ENCODE measurements around the gene RFPL1.

The RFPL1 gene

DNA sequence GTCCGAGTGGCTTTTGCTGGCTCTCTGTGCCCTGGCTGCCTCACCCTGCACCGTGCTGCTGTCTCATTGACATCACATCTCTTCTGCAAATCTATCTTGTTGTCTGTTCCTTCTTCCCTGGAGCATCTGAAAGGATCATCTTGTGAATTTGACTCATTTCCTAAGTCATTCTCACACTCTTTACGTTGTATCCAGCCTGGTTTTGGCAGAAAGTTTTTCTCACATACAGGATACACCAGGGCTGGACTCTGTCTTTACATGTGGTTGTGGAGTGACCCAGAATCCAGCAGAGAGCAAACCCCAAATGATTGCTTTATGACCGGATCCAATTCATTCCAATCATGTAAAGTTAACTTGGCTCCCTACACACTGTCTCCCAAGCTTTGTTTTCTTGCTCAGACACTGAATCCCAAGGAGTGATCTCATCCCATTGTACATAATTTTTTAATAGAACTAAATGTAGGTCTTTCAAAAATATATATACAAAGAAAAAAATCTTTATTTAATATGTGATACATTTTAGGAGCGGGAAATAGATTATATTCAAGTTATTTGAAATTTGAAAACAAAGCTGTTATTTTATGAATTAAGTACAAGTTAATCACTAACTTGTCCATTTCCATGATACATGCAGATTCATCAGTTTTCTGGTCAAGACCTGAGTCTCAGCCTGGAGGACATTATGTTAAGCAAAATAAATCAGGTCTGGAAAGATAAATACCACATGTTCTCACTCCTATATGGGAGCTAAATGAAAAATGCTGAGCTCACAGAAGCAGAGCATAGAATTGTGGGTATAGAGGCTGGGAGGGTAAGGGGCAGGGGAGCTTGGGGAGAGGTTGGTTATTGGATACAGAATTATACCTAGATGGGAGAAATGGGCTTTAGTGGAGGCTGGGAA is 2.9 kb upstream of the RFPL1 start:
- no peak for DNase-seq
- intact Hi-C loops (cut with DNase I) = no loop called here

DNA sequence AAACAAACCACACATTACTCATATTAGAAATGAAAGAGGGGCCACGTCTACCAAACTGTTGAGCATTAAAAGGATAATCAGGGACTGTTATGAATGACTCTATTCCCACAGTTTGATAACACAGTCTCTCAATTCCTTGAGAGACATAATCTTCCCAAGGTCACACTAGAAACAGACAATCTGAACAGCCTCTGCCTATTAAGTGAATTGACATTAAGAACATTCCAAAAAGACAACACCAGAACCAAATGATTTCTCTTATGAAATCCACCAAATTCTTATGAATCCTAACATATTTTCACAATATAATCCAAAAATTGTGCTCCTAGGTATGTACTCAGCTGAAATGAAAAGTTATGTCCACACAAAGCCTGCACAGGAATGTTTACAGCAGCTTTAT is 4.6 kb downstream of the RFPL1 start:
- no peak for DNase-seq
- intact Hi-C loops (cut with DNase I) = no loop called here

DNA sequence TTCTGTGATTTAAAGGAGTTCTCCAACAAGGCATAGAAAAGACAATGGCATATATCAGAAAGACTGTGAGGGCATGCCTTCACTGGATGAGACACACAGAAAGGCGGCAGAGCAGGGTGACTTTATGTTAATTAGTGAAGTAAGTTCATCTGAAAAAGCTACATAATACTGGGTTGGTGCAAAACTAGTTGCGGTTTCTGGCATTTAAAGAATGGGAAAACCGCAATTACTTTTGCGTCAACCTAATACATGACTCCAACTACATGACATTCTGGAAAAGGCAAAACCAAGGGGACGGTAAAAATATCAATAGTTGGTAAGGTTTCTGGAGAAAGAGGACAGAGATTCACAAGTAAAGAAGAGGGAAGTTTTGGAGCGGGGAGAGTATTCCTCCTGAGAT is 5.1 kb downstream of the RFPL1 start:
- intact Hi-C loops (cut with DNase I) = no loop called here
- no peak for DNase-seq

DNA sequence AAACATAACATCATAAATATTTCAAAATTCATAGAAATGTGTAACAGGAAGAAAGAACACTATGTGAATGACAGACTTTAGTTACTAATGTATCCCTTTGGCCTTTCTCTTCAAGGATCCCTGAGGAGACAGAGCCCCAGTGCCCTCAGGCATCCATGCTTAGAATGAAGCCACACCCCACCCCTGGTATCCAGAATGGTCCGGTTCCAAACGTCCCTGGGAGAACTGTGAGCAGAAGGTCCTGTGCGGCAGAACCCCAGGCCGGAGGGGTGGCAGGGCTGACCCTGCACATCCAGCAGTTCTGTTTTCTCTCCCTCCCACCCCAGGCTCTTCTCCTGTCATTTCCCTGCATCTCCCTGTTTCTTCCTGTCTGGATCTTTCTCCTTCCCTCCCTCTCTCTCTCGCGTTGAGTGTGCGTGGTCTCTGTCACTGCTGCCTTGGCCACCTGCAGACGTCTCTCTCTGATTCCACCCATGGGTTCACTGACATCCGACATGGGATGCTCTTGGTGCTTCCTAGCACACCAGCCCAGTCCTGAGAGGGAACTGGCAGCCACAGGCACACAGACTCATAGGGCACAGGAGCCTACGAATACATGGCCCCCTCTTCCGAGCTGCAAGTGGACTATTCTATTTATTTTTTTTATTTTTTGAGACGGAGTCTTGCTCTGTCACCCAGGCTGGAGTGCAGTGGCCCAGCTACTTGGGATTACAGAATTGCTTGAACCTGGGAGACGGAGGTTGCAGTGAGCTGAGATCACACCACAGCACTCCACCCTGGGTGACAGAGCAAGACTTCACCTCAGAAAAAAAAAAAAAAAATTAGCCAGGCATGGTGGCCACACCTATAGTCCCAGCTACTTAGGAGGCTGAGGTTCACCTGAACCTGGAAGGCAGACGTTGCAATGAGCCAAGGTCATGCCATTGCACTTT is 5.7 kb downstream of the RFPL1 start:
- intact Hi-C loops (cut with DNase I) = no loop called here
- peak in 1 of 10 donors; percentile 65 for DNase-seq

DNA sequence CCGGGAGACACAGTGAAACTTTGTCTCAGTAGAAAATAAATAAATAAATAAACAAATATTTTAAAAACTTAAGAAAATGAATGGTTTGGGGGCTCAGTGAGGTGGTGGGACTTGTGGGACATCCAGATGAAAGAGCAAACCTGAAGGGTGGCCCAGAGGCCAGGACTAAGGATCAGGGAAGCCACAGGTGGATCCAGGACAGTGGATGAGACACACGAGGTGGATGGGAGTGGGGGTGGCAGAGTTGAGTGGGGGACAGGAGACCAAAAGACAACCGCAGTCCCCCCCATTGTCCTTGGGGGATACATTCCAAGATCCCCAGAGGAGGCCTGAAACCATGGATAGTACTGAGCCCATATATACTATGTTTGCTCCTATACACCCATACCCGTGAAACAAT is 7.1 kb downstream of the RFPL1 start:
- intact Hi-C loops (cut with DNase I) = no loop called here

DNA sequence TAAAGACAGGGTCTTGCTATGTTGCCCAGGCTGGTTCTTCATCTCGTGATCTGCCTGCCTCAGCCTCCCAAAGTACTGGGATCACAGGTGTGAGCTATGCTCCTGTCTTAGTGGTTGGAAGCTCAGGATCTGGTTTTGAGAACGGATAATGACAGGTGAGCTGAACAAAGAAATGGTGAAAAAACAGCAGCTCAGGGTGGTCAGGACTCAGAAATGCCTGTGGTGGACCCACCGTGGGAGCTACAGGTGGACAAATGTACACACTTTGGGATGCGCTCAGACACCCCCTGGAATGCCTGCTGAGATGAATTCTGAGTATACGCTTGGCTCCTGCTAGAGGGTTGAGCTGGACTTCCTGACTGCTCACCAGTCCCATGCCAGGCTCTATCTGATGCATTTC is 9.5 kb downstream of the RFPL1 start:
- intact Hi-C loops (cut with DNase I) = no loop called here
- no peak for DNase-seq

More for the DNA sequence above, 7.1 kb downstream of the RFPL1 start:
- peak in 1 of 10 donors; percentile 33 for DNase-seq

DNA sequence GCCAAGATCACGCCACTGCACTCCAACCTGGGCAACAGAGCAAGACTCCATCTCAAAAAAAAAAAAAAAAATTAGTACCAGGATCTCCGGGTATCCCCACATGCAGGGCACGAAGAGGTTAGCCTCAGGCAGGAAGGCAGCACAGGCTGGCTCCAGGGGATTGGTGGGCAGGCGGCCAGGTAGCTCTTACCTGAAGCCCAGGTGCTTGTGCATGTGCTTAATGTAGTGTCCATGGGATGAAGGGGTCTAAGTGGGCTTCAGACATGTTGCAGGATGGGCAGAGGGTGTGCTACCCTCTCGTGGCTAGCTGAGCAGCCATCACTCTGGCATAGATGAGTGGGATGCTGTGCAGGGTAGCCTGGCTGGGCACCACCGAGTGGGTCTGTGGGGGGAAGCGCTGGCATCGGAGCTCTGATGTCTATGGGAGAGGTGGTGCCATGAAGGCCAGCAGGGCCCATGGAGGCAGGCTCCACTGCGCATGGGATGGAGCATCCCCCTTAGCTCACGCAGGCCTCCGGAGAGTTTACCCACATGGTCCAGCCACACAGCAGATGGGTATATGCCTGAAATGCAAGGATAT is 11.0 kb downstream of the RFPL1 start:
- peak in 1 of 10 donors; percentile 52 for DNase-seq
- intact Hi-C loops (cut with DNase I) = no loop called here

DNA sequence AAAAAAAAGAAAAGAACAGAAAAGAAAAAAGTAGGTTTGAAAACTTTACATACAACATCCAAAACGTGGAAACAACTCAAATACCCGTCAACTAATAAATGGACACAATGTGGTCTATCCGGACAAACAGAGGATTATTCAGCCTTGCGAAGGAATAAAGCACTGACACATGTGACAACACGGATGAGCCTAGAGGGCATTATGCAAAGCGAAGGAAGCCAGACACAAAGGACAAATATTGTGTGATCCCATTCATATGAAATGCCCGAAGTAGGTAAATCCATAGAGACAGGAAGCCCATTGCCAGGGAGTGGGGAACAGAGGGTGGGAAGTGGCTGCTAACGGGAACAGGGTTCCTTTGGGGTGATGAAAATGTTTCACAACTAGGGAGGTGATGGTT is 11.8 kb downstream of the RFPL1 start:
- intact Hi-C loops (cut with DNase I) = no loop called here
- DNase-seq = no peak

DNA sequence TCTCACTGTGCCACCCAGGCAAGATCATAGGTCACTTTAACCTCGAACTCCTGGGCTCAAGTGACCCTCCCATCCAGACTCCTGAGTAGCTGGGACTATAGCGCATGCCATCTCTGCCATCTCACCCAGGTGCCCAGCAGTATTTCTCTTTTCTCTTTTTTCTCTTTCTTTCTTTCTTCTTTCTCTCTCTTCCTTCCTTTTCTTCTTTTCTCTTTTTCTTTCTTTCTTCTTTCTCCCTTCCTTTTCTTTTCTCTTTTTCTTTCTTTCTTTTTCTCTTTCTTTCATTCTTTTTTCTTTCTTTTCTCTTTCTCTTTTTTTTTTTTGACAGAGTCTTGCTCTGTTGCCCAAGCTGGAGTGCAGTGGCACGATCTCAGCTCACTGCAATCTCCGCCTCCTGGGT is 13.5 kb downstream of the RFPL1 start:
- DNase-seq = no peak
- intact Hi-C loops (cut with DNase I) = no loop called here

DNA sequence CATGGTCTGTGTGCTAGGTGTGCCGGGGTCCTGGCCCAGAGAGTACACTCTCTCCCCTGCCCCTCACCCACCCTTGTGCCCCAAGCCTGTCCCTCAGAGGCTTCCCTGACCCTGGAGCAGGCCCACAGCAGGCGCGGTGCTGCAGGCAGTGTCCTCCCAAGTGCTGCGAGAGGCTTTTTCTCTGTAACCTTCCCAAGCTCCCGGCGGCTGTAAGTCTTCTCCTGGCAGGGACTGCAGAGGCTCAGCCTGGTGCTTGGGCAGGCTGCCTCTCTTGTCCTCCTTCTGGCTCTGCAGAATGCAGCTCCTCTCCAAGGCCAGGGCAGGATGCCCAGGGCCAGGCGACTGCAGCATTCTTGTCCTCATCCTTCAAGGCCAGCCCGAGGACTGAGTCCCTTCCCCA is 15.9 kb downstream of the RFPL1 start:
- peak in 7 of 10 donors; percentile 25 to 89 (median 55) for DNase-seq
- intact Hi-C loops (cut with DNase I) = no loop called here

DNA sequence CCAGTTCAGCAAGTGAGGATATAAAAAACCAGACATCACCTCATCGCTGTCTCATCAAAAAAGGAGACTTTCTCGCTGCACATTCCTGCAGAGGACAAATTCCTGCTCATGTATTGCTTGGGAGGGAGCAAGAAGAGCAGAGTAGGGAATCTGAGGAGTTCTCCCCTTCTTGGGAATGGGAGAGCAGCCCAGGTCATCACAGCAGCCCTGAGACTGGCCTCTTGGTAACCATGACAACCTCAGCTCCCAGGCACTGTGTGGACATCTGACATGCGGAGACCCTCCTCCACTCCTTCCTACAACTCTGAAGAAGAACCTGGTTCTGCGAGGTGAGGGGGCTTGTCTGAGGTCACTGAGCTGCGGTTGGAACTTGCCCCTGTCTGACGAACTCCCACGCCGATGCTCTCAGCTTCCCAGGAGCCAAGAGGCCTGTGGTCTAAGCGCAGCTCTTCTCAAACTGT is 17.9 kb downstream of the RFPL1 start:
- DNase-seq = peak in 2 of 10 donors; percentile 22 to 45

DNA sequence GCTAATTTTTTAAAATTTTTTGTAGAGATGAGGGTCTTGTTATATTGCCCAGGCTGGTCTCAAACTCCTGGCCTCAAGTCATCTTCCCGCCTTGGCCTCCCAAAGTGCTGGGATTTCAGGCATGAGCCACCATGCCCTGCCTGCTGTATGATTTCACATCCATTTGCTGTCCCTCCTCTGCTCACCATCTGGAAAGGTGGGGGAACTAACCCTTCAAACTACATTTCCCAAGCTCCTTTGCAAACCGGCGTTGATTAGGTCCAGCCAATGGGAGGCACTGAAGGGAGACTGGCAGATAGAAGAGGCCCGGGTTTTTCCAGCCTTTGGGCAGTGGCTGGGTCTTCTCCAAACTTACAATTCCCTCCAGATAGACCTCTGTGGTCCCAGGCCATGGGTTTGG is 19.3 kb downstream of the RFPL1 start:
- DNase-seq = peak in 3 of 10 donors; percentile 50 to 84 (median 83)

More for the DNA sequence above, 17.9 kb downstream of the RFPL1 start:
- intact Hi-C loops (cut with DNase I) = no loop called here

DNA sequence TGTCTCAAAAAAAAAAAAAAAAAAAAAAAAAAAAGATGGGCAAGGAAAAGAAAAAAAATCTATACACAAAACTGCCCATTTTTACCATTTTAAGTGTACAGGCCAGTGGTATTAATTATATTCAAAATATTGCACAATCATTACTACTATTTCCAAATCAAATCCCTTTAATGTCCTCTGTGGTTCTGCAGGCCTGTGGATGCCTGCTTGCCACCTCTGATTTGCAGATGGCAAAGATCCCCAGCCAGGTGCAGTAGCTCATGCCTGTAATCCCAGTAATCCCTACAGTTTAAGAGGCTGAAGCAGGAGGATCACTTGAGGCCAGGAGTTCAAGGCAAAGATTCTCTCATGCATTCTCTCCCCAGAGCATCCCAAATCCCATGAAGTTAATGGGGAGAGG is 20.2 kb downstream of the RFPL1 start:
- DNase-seq = no peak
- intact Hi-C loops (cut with DNase I) = no loop called here

More for the DNA sequence above, 19.3 kb downstream of the RFPL1 start:
- intact Hi-C loops (cut with DNase I) = no loop called here

DNA sequence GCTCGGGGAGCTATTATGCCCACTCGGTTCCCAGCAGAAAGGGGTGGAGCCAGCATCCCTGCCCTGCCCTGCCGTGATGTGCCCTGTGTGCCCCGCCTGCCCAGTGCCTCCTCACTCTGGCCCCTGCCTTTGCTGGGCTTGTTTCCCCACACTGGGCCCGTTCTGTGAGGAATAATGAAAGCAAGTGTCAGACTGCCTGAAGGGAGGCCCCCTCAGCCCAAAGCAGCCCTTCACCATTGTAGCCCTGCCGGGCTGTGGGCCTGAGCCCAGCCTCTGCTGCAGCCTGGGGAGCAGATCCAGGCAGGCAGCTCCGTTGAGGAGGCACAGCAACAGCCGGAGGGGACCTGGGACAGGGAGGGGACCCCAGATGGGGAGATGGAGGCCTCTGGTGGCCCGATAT is 21.4 kb downstream of the RFPL1 start:
- intact Hi-C loops (cut with DNase I) = no loop called here
- DNase-seq = peak in 2 of 10 donors; percentile 42 to 55

DNA sequence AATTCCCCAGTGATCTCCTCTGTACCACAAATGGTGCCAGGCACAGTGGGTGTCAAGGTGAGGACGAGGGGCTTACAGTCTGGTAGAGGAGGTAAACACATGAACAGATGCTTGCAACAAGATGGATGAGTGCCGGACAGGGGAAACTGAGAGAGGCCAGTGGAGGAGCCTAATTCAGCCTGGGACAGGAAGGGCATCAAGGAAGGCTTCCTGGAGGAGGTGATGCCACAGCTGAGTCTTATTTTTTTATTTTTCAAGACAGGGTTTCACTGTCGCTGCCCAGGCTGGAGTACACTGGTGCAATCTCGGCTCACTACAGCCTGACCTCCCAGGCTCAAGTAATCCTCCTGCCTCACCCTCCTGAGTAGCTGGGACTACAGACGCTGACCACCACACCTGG is 22.9 kb downstream of the RFPL1 start:
- intact Hi-C loops (cut with DNase I) = no loop called here
- DNase-seq = peak in 2 of 10 donors; percentile 35 to 37

DNA sequence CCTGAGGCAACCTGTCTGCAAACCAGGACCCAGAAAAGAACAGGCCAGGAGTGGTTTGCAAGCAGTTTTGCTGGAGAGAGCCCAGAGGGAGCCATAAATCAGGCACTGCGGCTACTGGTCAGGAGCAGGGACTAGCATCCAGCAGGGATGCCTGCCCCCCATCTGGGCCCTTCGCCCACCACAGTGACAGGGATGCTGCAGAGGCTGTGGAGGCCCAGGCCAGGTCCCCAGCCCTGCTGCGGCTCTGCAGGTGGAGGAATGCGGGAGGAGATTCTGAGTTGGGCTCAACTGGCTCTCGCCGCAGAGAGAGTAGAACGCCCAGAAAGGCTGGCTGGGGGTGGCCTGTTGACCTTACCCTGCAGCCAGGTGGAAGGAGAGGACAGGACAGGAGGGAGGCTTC is 25.2 kb downstream of the RFPL1 start:
- DNase-seq = peak in 2 of 10 donors; percentile 55 to 78
- intact Hi-C loops (cut with DNase I) = no loop called here

DNA sequence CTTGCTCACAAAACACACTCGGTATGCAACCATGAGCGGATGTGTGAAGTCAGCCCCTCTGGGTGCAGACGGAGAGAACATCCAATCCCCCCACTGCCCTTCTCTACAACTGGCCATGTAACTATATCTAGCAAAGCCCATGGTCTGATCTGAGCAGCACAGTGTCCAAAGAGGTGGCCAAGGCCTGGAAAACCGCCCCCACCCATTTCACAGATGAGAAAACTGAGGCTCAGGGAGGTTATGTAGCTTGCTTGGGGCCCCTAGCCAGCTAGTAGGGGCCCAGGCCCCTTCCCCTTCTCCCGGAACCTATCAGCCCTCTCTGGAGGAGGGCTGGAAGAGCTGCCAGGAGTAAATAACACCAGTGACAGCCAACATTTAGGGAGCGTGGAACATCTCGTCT is 26.2 kb downstream of the RFPL1 start:
- intact Hi-C loops (cut with DNase I) = no loop called here
- DNase-seq = peak in 1 of 10 donors; percentile 24

DNA sequence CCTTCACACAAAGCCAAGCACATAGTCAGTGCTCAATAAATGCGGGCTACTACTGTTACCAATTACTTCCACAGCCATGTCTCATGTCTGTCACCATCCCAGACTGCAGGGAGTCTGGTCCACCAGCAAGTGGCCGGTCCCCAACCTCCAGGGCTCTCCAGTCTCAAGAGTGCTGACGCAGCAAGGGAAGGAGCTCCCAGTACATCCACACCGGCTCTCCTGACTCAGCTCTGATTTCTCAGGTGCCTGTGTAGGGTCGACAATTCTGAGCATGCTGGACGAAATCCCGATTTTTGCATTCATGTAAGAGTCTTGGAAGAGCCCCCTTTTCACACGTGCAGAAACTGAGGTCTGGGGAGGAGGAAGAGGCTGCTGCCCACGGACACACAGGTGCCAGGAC is 31.4 kb downstream of the RFPL1 start:
- intact Hi-C loops (cut with DNase I) = no loop called here
- DNase-seq = peak in 1 of 10 donors; percentile 72

DNA sequence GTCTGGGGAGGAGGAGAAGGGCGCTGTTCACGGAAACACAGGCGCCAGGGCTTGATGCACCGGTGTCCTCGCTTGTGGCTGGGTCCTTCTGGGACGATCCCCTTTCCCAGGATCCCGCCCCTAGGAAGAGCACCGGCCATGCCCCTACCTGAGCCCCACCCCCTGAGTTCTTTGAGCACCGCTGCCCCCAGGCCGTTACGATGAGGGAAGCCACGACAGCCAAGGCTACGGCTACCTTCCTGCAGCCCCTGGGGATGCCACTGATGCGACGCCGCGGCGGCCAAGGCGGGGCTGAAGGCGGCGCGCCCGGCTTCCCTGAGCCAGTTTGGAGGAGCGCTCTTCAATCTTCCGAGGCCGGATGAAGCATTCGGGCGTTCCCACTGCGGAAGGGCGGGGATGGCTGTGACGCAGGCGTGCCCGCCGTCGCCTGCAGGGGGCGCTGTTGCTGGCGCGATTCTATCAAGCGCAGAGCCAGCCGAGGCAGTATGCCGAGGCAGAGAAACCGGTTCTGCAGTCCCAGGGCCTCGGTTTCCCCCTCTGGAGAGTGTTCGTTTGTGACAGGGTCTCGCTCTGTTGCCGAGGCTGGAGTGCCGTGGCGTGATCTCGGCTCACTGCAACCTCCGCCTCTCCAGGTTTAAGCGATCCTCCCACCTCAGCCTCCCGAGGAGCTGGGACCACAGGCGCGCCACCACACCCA is 31.9 kb downstream of the RFPL1 start:
- intact Hi-C loops (cut with DNase I) = no loop called here
- DNase-seq = peak; percentile 43 to 96 (median 72)

DNA sequence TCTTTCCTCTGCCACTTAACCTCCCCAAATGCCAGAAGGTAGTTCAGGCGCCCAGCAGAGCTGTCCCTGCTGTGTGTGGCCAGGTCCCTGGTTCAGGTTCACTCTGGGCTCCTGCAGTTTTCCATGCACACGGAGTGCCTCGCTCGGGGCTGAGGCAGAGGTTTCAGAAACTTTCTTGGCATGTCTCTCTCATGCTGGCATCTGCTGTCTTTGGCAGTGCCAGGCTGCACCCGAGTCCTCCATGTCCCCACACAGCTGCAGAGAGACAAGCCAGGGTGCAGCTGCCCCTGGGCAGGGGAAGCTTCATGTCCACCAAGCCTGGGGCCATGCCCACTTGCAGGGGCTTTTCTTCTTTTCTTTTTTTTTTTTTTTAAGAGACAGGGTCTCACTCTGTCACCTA is 34.6 kb downstream of the RFPL1 start:
- peak in 2 of 10 donors; percentile 67 to 81 for DNase-seq
- intact Hi-C loops (cut with DNase I) = no loop called here

Data from posterior cingulate gyrus (tissue), 11 donors.